HepG2 (cell line): Measurements from ENCODE around the gene HDGF. TPM values are rescaled to one million over a fixed set of nuclear protein-coding genes. Genes with fewer than 3 reads are reported as not detected.
A peak's percentile ranks its signal among the peaks of the same experiment; 100 is the strongest.

ENCODE experiments used
- E2F1 ChIP-seq: sonication (generic); formaldehyde crosslinking; IDR thresholded peaks from 2 replicates; pipeline ENCODE4 v1.5.0; 2020; ENCODE audit warnings: missing genetic modification reagents
- FOXJ3 ChIP-seq: sonication (generic); formaldehyde crosslinking; IDR thresholded peaks from 2 replicates; pipeline ENCODE4 v1.4.0; 2020; ENCODE audit warnings: missing genetic modification reagents, mild to moderate bottlenecking, borderline replicate concordance
- HMG20A ChIP-seq: IDR thresholded peaks from 2 replicates; pipeline ENCODE4 v1.6.1; 2016; ENCODE audit warnings: borderline replicate concordance
- IKZF1 ChIP-seq: fragments of 450-650 bp; IDR thresholded peaks from 2 replicates; pipeline ENCODE4 v1.7.1; 2016
- IKZF5 ChIP-seq: IDR thresholded peaks from 2 replicates; pipeline ENCODE4 v1.6.1; 2018; ENCODE audit warnings: missing genetic modification reagents, mild to moderate bottlenecking, missing compliant biosample characterization
- MTF2 ChIP-seq: sonication (generic); formaldehyde crosslinking; IDR thresholded peaks from 2 replicates; pipeline ENCODE4 v1.5.0; 2020; ENCODE audit warnings: missing genetic modification reagents, borderline replicate concordance
- RFXAP ChIP-seq: sonication (generic); formaldehyde crosslinking; IDR thresholded peaks from 2 replicates; pipeline ENCODE4 v1.4.0; 2020; ENCODE audit warnings: missing genetic modification reagents, borderline replicate concordance
- SMARCE1 ChIP-seq: fragments of 450-650 bp; IDR thresholded peaks from 2 replicates; pipeline ENCODE4 v1.6.1; 2017; ENCODE audit warnings: borderline replicate concordance
- TCF7L2 ChIP-seq: IDR thresholded peaks from 2 replicates; pipeline ENCODE4 v1.6.1; 2011; ENCODE audit warnings: mild to moderate bottlenecking, low read depth, low read length, moderate library complexity
- ZKSCAN8 ChIP-seq: IDR thresholded peaks from 2 replicates; pipeline ENCODE4 v1.6.1; 2016; ENCODE audit warnings: borderline replicate concordance, missing genetic modification reagents, missing compliant biosample characterization
- ZNF136 ChIP-seq: sonication (generic); formaldehyde crosslinking; IDR thresholded peaks from 2 replicates; pipeline ENCODE4 v1.8.1; 2022; ENCODE audit warnings: low read depth, mild to moderate bottlenecking, moderate library complexity, missing genetic modification reagents
- ZNF234 ChIP-seq: sonication (generic); formaldehyde crosslinking; conservative IDR thresholded peaks from 2 replicates; pipeline ENCODE4 v1.5.1; 2020; ENCODE audit warnings: mild to moderate bottlenecking, missing genetic modification reagents
- ZNF350 ChIP-seq: sonication (generic); formaldehyde crosslinking; IDR thresholded peaks from 2 replicates; pipeline ENCODE4 v1.4.0; 2020; ENCODE audit warnings: mild to moderate bottlenecking, low read depth, missing genetic modification reagents, borderline replicate concordance
- ZNF710 ChIP-seq: sonication (generic); formaldehyde crosslinking; IDR thresholded peaks from 2 replicates; pipeline ENCODE4 v1.5.0; 2020; ENCODE audit warnings: mild to moderate bottlenecking, missing genetic modification reagents, borderline replicate concordance
- ZNF773 ChIP-seq: sonication (generic); formaldehyde crosslinking; IDR thresholded peaks from 2 replicates; pipeline ENCODE4 v1.4.0; 2020; ENCODE audit warnings: missing genetic modification reagents, borderline replicate concordance
- ZNF781 ChIP-seq: sonication (generic); formaldehyde crosslinking; IDR thresholded peaks from 2 replicates; pipeline ENCODE4 v1.5.1; 2020; ENCODE audit warnings: borderline replicate concordance, mild to moderate bottlenecking, missing genetic modification reagents; ENCODE audit errors: not compliant biosample characterization
- ZNF891 ChIP-seq: sonication (generic); formaldehyde crosslinking; IDR thresholded peaks from 2 replicates; pipeline ENCODE4 v1.5.0; 2020; ENCODE audit warnings: mild to moderate bottlenecking, missing genetic modification reagents
- ZXDC ChIP-seq: sonication (generic); formaldehyde crosslinking; IDR thresholded peaks from 2 replicates; pipeline ENCODE4 v1.5.0; 2020; ENCODE audit warnings: mild to moderate bottlenecking, missing genetic modification reagents
- polyA plus RNA-seq, 8 experiments: library from polyadenylated mRNA; depleted of rRNA in 3 of 8; stranded (reverse) in 7 of 8; unstranded in 1 of 8; fragments of >200 nt; fragmentation: Illumina TruSeq in 4 of 8; extraction: Trizol in 4 of 8; gene quantifications; 2 replicates each; pipeline versions ENCODE4 v1.2.1 to v1.2.3, GENCODE V29; 2011 to 2016; ENCODE audit warnings: low read depth in 4 of 8, missing spikeins in 1 of 8, mixed read lengths in 1 of 8; ENCODE audit not compliant: insufficient read depth in 1 of 8
- total RNA-seq, 5 experiments: library from RNA; depleted of rRNA; stranded (reverse); fragments of >200 nt; fragmentation: Illumina TruSeq; extraction: Trizol; gene quantifications; 2 replicates each; pipeline ENCODE4 v1.2.3, GENCODE V29; 2016; ENCODE audit warnings: low read depth in 1 of 5
- TF ChIP-seq, protein P1 (sequence below): sonication (generic); formaldehyde crosslinking; IDR thresholded peaks from 2 replicates; pipeline ENCODE4 v1.4.0; 2020; ENCODE audit warnings: mild to moderate bottlenecking, missing genetic modification reagents

Gene HDGF
- total and polyA plus RNA-seq, 2 of the 13 experiments (the other 11 are each of a cell fraction or from before 2014, with no cell fraction given), result 156 to 196 TPM

GRCh38 chr1:156740741-156741480, 10.6 kb downstream of the HDGF start, which contains the start of gene MRPL24 (continued):
- TF ChIP-seq E2F1 (CRISPR knock-in tag), result peak; percentile 91
- 0 out of 2 replicates have a peak, but pooled peaks have one; percentile 39 for TF ChIP-seq ZKSCAN8
- TF ChIP-seq, protein P1, sequence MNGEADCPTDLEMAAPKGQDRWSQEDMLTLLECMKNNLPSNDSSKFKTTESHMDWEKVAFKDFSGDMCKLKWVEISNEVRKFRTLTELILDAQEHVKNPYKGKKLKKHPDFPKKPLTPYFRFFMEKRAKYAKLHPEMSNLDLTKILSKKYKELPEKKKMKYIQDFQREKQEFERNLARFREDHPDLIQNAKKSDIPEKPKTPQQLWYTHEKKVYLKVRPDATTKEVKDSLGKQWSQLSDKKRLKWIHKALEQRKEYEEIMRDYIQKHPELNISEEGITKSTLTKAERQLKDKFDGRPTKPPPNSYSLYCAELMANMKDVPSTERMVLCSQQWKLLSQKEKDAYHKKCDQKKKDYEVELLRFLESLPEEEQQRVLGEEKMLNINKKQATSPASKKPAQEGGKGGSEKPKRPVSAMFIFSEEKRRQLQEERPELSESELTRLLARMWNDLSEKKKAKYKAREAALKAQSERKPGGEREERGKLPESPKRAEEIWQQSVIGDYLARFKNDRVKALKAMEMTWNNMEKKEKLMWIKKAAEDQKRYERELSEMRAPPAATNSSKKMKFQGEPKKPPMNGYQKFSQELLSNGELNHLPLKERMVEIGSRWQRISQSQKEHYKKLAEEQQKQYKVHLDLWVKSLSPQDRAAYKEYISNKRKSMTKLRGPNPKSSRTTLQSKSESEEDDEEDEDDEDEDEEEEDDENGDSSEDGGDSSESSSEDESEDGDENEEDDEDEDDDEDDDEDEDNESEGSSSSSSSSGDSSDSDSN (CRISPR knock-in tag), result peak; percentile 93
- no peak for TF ChIP-seq HMG20A
- TF ChIP-seq SMARCE1, result no peak
- TF ChIP-seq IKZF5, result peak; percentile 76
- TF ChIP-seq ZNF234, result no peak
- no peak for TF ChIP-seq MTF2 (CRISPR knock-in tag)
- TF ChIP-seq ZXDC, result no peak
- no peak for TF ChIP-seq IKZF1
- no peak for TF ChIP-seq ZNF773 (CRISPR knock-in tag)
- TF ChIP-seq ZNF891 (CRISPR knock-in tag), result no peak; the same call in 1 of the 2 replicates
- peak; percentile 67 for TF ChIP-seq ZNF781 (CRISPR knock-in tag)
- 0 out of 2 replicates have a peak, but pooled peaks have one; percentile 65 for TF ChIP-seq ZNF136 (CRISPR knock-in tag)
- peak; percentile 66; the same call in 1 of the 2 replicates for TF ChIP-seq RFXAP
- TF ChIP-seq ZNF710 (CRISPR knock-in tag), result no peak
- peak; percentile 93; the same call in 1 of the 2 replicates for TF ChIP-seq ZNF350 (CRISPR knock-in tag)
- peak; percentile 71; the same call in 1 of the 2 replicates for TF ChIP-seq FOXJ3 (CRISPR knock-in tag)
- no peak for TF ChIP-seq TCF7L2
